CD14-positive monocyte (primary cell): Measurements from ENCODE around the gene RERE. TPM values are rescaled to one million over a fixed set of nuclear protein-coding genes. Genes with fewer than 3 reads are reported as not detected.
"Not testable (repeated sequence)": the region's sequence is repeated elsewhere in the genome, so short reads cannot be mapped to it uniquely, and the experiment has no call there.

ENCODE experiments used
- DNase-seq, 3 donors: peaks; one replicate each; pipeline ENCODE4 v3.0.0-alpha.2; 2011 to 2022
- H2AFZ ChIP-seq: 2 replicates; pipeline ENCODE4 v1.6.0; 2012; ENCODE audit warnings: mild to moderate bottlenecking, low read depth, low read length, inconsistent platforms; ENCODE audit not compliant: insufficient read depth, poor library complexity, severe bottlenecking
- H3K27ac ChIP-seq, 2 donors: 1 replicate in 1 of 2; 2 replicates in 1 of 2; pipeline ENCODE4 v1.5.1; 2012 to 2013; ENCODE audit warnings: low read length in 2 of 2, control low read depth in 1 of 2, inconsistent platforms in 1 of 2, low read depth in 1 of 2, mild to moderate bottlenecking in 1 of 2
- H3K27me3 ChIP-seq, 2 donors: one replicate each; pipeline versions ENCODE4 v1.6.0 to v1.6.1; 2011 to 2013; ENCODE audit warnings: low read length in 2 of 2; ENCODE audit not compliant: control insufficient read depth in 2 of 2, insufficient read depth in 2 of 2
- H3K36me3 ChIP-seq, 2 donors: replicated peaks in 1 of 2; 1 replicate in 1 of 2; 2 replicates in 1 of 2; pipeline versions ENCODE4 v1.5.1 to v1.6.1; 2012 to 2013; ENCODE audit warnings: low read length in 2 of 2, control low read depth in 1 of 2, inconsistent platforms in 1 of 2, mild to moderate bottlenecking in 1 of 2; ENCODE audit not compliant: insufficient read depth in 2 of 2, control insufficient read depth in 1 of 2
- H3K4me1 ChIP-seq, 2 donors: 1 replicate in 1 of 2; 2 replicates in 1 of 2; pipeline versions ENCODE4 v1.5.1 to v1.6.1; 2012 to 2013; ENCODE audit warnings: low read length in 2 of 2, control low read depth in 1 of 2, inconsistent platforms in 1 of 2, mild to moderate bottlenecking in 1 of 2, moderate library complexity in 1 of 2; ENCODE audit not compliant: insufficient read depth in 2 of 2, control insufficient read depth in 1 of 2
- H3K4me2 ChIP-seq: replicated peaks from 2 replicates; pipeline ENCODE3; 2012; ENCODE audit warnings: low read length, moderate library complexity, mild to moderate bottlenecking; ENCODE audit not compliant: poor library complexity, severe bottlenecking; ENCODE audit errors: extremely low read depth
- H3K4me3 ChIP-seq, 3 experiments: fragments of 200-600 bp in 1 of 3; sonication (generic) in 1 of 3; replicated peaks in 1 of 3; 1 replicate in 2 of 3; 2 replicates in 1 of 3; pipeline ENCODE4 v1.5.1; 2011 to 2013; ENCODE audit warnings: low read length in 3 of 3, mild to moderate bottlenecking in 3 of 3, control low read depth in 2 of 3, low read depth in 2 of 3, inconsistent platforms in 1 of 3, moderate library complexity in 1 of 3
- H3K79me2 ChIP-seq: 2 replicates; pipeline ENCODE4 v1.6.0; 2012; ENCODE audit warnings: mild to moderate bottlenecking, control low read depth, inconsistent platforms, low read length, moderate library complexity; ENCODE audit not compliant: insufficient read depth
- H3K9ac ChIP-seq: 2 replicates; pipeline ENCODE4 v1.6.0; 2017; ENCODE audit warnings: low read length, mild to moderate bottlenecking; ENCODE audit not compliant: insufficient read depth, poor library complexity, severe bottlenecking
- H3K9me3 ChIP-seq, 2 donors: replicated peaks in 1 of 2; 1 replicate in 1 of 2; 2 replicates in 1 of 2; pipeline versions ENCODE4 v1.5.1 to v1.6.1; 2012 to 2013; ENCODE audit warnings: low read length in 2 of 2, control low read depth in 1 of 2; ENCODE audit not compliant: control insufficient read depth in 1 of 2, insufficient read depth in 1 of 2
- H4K20me1 ChIP-seq: 2 replicates; pipeline ENCODE4 v1.6.0; 2012; ENCODE audit warnings: mild to moderate bottlenecking, low read length, control low read depth, moderate library complexity; ENCODE audit not compliant: insufficient read depth
- H3K27ac Mint-ChIP-seq, 7 donors: one replicate each; pipeline ENCODE4 v1.8.0; 2020; ENCODE audit warnings: mild to moderate bottlenecking in 7 of 7, mixed read lengths in 7 of 7, moderate library complexity in 6 of 7, inconsistent platforms in 2 of 7
- H3K27me3 Mint-ChIP-seq, 3 donors: one replicate each; pipeline ENCODE4 v1.8.0; 2021 to 2022; ENCODE audit warnings: low read depth in 3 of 3, mild to moderate bottlenecking in 3 of 3, mixed read lengths in 3 of 3, moderate library complexity in 3 of 3, inconsistent platforms in 1 of 3
- H3K36me3 Mint-ChIP-seq, 2 donors: one replicate each; pipeline ENCODE4 v1.8.0; 2020; ENCODE audit warnings: mixed read lengths in 2 of 2, inconsistent platforms in 1 of 2, mild to moderate bottlenecking in 1 of 2
- H3K4me1 Mint-ChIP-seq: one replicate; pipeline ENCODE4 v1.8.0; 2020; ENCODE audit warnings: mild to moderate bottlenecking, mixed read lengths
- H3K4me3 Mint-ChIP-seq, 2 donors: one replicate each; pipeline ENCODE4 v1.8.0; 2020; ENCODE audit warnings: mild to moderate bottlenecking in 2 of 2, mixed read lengths in 2 of 2, moderate library complexity in 1 of 2
- H3K9me3 Mint-ChIP-seq, 7 donors: one replicate each; pipeline ENCODE4 v1.8.0; 2020 to 2022; ENCODE audit warnings: mixed read lengths in 7 of 7, mild to moderate bottlenecking in 6 of 7, moderate library complexity in 6 of 7, inconsistent platforms in 2 of 7
- WGBS: methylation state at CpG from one replicate; pipeline ENCODE4 v1.1.5; 2013; ENCODE audit warnings: missing lambda C conversion rate; ENCODE audit not compliant: insufficient coverage; 5-methylcytosine and 5-hydroxymethylcytosine counted together
- intact Hi-C, 2 donors: fragments of 100-400 bp; cut with micrococcal nuclease; formaldehyde crosslinking; loops; one replicate each; pipeline versions ENCODE4 v1.15.0 to v1.15.1; 2023
- polyA plus RNA-seq, 3 donors: library from polyadenylated mRNA; depleted of rRNA in 1 of 3; unstranded in 2 of 3; stranded (reverse) in 1 of 3; fragments of 300-500 nt in 2 of 3; fragments of >200 nt in 1 of 3; fragmentation: Illumina TruSeq in 2 of 3; gene quantifications; 1 replicate in 2 of 3; 2 replicates in 1 of 3; pipeline ENCODE4 v1.2.3, GENCODE V29; 2012 to 2021
- TF ChIP-seq, protein P1 (sequence below): fragments of 200-600 bp; IDR thresholded peaks from one replicate; pipeline ENCODE4 v1.8.0; 2022; ENCODE audit warnings: antibody characterized with exemption, mild to moderate bottlenecking

RERE gene
- polyA plus RNA-seq, 3 donors, result 1.2 to 19.4 (median 3.8) TPM

DNA sequence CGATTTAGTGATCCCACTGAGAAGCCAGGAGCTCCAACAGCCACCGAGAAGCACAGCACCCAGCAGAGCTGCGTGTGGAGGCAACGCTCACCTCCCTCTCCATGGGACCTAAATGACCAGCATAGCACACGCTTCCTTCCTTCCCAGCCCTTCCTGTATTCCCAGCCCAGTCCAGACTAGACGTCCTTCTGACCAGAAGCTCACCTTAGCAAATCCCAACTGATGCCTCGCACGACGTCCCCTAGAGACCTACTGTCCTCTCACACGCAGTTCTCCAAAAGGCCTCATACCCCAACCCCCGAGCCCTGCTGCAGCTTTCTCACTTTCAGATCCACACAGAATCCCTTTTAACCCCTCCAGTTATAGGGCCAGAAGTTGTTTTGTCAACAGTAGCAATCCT lies 367.1 kb downstream of the RERE start:
- no peaks in the 10 kb centered on the region for H3K4me1 ChIP-seq
- H3K9ac ChIP-seq, result no peak overlapping the region
- WGBS, result 94% methylated on average over 11 of the region's 11 CpGs
- H3K4me1 Mint-ChIP-seq, result no peaks in the 10 kb centered on the region
- no peak overlapping the region for H3K4me2 ChIP-seq
- H3K27ac Mint-ChIP-seq, result no peak overlapping the region
- no peak for DNase-seq
- H3K4me3 Mint-ChIP-seq, result no peak overlapping the region
- no peaks in the 10 kb centered on the region for H3K79me2 ChIP-seq
- intact Hi-C loops, result no loop called here
- H3K27ac ChIP-seq, result no peak overlapping the region
- no peak overlapping the region for H3K4me3 ChIP-seq
- peaks cover 1 to 2% of the 10 kb centered on the region in 2 donors for H3K36me3 ChIP-seq
- H3K9me3 ChIP-seq, result no peaks in the 10 kb centered on the region
- H3K27me3 ChIP-seq, result no peaks in the 10 kb centered on the region
- TF ChIP-seq, protein P1, sequence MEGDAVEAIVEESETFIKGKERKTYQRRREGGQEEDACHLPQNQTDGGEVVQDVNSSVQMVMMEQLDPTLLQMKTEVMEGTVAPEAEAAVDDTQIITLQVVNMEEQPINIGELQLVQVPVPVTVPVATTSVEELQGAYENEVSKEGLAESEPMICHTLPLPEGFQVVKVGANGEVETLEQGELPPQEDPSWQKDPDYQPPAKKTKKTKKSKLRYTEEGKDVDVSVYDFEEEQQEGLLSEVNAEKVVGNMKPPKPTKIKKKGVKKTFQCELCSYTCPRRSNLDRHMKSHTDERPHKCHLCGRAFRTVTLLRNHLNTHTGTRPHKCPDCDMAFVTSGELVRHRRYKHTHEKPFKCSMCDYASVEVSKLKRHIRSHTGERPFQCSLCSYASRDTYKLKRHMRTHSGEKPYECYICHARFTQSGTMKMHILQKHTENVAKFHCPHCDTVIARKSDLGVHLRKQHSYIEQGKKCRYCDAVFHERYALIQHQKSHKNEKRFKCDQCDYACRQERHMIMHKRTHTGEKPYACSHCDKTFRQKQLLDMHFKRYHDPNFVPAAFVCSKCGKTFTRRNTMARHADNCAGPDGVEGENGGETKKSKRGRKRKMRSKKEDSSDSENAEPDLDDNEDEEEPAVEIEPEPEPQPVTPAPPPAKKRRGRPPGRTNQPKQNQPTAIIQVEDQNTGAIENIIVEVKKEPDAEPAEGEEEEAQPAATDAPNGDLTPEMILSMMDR, result no peak
- H3K27me3 Mint-ChIP-seq, result peaks cover 0 to 1% (median 0%) of the 10 kb centered on the region in 3 donors
- H3K36me3 Mint-ChIP-seq, result peaks cover 14 to 27% of the 10 kb centered on the region in 2 donors
- peaks cover 0 to 2% (median 0%) of the 10 kb centered on the region in 7 donors for H3K9me3 Mint-ChIP-seq
- peaks cover 7% of the 10 kb centered on the region for H4K20me1 ChIP-seq
- no peak overlapping the region for H2AFZ ChIP-seq

GRCh38 chr1:8448911-8449661 lies 368.4 kb downstream of the RERE start:
- Mint-ChIP-seq H3K27me3 (peaks cover 0 to 1% (median 0%) of the 10 kb centered on the region in 3 donors), H3K9me3 (peaks cover 0 to 2% (median 0%) of the 10 kb centered on the region in 7 donors), H3K4me1 (no peaks in the 10 kb centered on the region), H3K36me3 (peaks cover 18 to 19% of the 10 kb centered on the region in 2 donors), H3K27ac (peak overlapping the region in 3 of 7 donors; percentile 26 to 61 (median 37)), H3K4me3 (peak overlapping the region in 1 of 2 donors; percentile 8)
- Histone ChIP-seq H3K9ac (peak overlapping the region; percentile 24), H4K20me1 (peaks cover 7% of the 10 kb centered on the region), H3K36me3 (peaks cover 0 to 2% of the 10 kb centered on the region in 2 donors), H3K79me2 (no peaks in the 10 kb centered on the region), H3K27ac (peak overlapping the region in 1 of 2 donors; percentile 43), H3K27me3 (no peaks in the 10 kb centered on the region), H3K9me3 (no peaks in the 10 kb centered on the region), H3K4me1 (no peaks in the 10 kb centered on the region), H3K4me3 (no peak overlapping the region), H3K4me2 (no peak overlapping the region), H2AFZ (no peak overlapping the region)
- DNase-seq, result no peak
- 66% methylated on average over 11 of the region's 12 CpGs for WGBS
- intact Hi-C loops, result no loop called here
- TF ChIP-seq, protein P1, result no peak

DNA sequence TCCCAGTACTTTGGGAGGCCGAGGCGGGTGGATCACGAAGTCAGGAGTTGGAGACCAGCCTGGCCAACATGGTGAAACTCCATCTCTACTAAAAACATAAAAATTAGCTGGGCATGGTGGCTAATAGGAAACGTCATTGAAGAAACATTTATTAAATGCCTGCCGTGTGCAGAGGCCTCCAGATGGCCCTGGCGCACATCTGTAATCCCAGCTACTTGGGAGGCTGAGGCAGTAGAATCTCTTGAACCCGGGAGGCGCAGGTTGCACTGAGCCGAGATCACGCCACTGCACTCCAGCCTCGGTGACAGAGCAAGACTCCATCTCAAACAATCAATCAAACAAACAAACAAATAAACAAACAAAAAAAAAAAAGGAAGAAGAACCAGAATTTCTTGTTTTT lies 368.9 kb downstream of the RERE start:
- H3K27me3 Mint-ChIP-seq, H3K4me3 ChIP-seq, H4K20me1 ChIP-seq, H3K9me3 ChIP-seq, H3K9ac ChIP-seq, DNase-seq, H3K4me3 Mint-ChIP-seq, H3K9me3 Mint-ChIP-seq, H3K4me2 ChIP-seq, H2AFZ ChIP-seq, H3K27me3 ChIP-seq, H3K4me1 ChIP-seq, H3K4me1 Mint-ChIP-seq, H3K36me3 ChIP-seq, intact Hi-C loops, H3K79me2 ChIP-seq: not testable (repeated sequence)
- H3K36me3 Mint-ChIP-seq, result peaks cover 15% of the 10 kb centered on the region in 2 donors
- WGBS, result 100% methylated on average over 1 of the region's 11 CpGs
- H3K27ac ChIP-seq, result peak overlapping the region in 1 of 2 donors; percentile 43
- peak overlapping the region in 2 of 7 donors; percentile 26 to 37 for H3K27ac Mint-ChIP-seq
